Ishikawa (cell line): Measurements from ENCODE around the gene STEAP3.
A peak's percentile ranks its signal among the peaks of the same experiment; 100 is the strongest.

Source experiments
- CEBPB ChIP-seq: IDR thresholded peaks from 2 replicates; pipeline ENCODE4 v1.6.1; 2012
- CREB1 ChIP-seq: IDR thresholded peaks from 2 replicates; pipeline ENCODE4 v1.6.1; 2012; ENCODE audit warnings: low read depth
- EGR1 ChIP-seq: IDR thresholded peaks from 2 replicates; pipeline ENCODE4 v1.6.1; 2012
- EP300 ChIP-seq: IDR thresholded peaks from 2 replicates; pipeline ENCODE4 v1.6.1; 2012; ENCODE audit warnings: borderline replicate concordance
- FOXM1 ChIP-seq: IDR thresholded peaks from 2 replicates; pipeline ENCODE4 v1.6.1; 2012; ENCODE audit warnings: low read depth, borderline replicate concordance
- MAX ChIP-seq: IDR thresholded peaks from 2 replicates; pipeline ENCODE4 v1.6.1; 2012
- NFIC ChIP-seq: IDR thresholded peaks from 2 replicates; pipeline ENCODE4 v1.6.1; 2012
- RAD21 ChIP-seq: IDR thresholded peaks from 2 replicates; pipeline ENCODE4 v1.6.1; 2012; ENCODE audit warnings: low read depth
- REST ChIP-seq: IDR thresholded peaks from 2 replicates; pipeline ENCODE4 v1.6.1; 2012; ENCODE audit warnings: low read depth, mild to moderate bottlenecking
- TAF1 ChIP-seq: IDR thresholded peaks from 2 replicates; pipeline ENCODE4 v1.6.1; 2012; ENCODE audit warnings: low read depth, mild to moderate bottlenecking
- TCF12 ChIP-seq: IDR thresholded peaks from 2 replicates; pipeline ENCODE4 v1.6.1; 2012; ENCODE audit warnings: low read depth
- TEAD4 ChIP-seq: IDR thresholded peaks from 2 replicates; pipeline ENCODE4 v1.6.1; 2012
- YY1 ChIP-seq: IDR thresholded peaks from 2 replicates; pipeline ENCODE4 v1.6.1; 2012; ENCODE audit warnings: low read depth
- ZBTB7A ChIP-seq: IDR thresholded peaks from 2 replicates; pipeline ENCODE4 v1.6.1; 2012; ENCODE audit warnings: low read depth
- TF ChIP-seq, protein P1 (sequence below): IDR thresholded peaks from 2 replicates; pipeline ENCODE4 v1.6.1; 2012

STEAP3 gene

GRCh38 chr2:119289093-119289492 lies 65.5 kb downstream of the STEAP3 start:
- TF ChIP-seq NFIC (no peak), TAF1 (no peak), YY1 (no peak), EP300 (no peak), TCF12 (no peak), FOXM1 (no peak)

- TF ChIP-seq MAX, result no peak
- TF ChIP-seq CEBPB, result no peak
- TF ChIP-seq REST, result no peak
- TF ChIP-seq YY1, result no peak
- no peak for TF ChIP-seq FOXM1
- TF ChIP-seq ZBTB7A, result no peak
These were observed 66.0 kb downstream of the STEAP3 start for GRCh38 chr2:119289642-119290041.

GRCh38 chr2:119290859-119291587 lies 67.4 kb downstream of the STEAP3 start:
- TF ChIP-seq FOXM1 (no peak), TEAD4 (no peak), EGR1 (no peak), ZBTB7A (no peak), CEBPB (no peak), REST (no peak), RAD21 (peak; percentile 85)
- TF ChIP-seq, protein P1, sequence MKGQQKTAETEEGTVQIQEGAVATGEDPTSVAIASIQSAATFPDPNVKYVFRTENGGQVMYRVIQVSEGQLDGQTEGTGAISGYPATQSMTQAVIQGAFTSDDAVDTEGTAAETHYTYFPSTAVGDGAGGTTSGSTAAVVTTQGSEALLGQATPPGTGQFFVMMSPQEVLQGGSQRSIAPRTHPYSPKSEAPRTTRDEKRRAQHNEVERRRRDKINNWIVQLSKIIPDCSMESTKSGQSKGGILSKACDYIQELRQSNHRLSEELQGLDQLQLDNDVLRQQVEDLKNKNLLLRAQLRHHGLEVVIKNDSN, result no peak

DNA sequence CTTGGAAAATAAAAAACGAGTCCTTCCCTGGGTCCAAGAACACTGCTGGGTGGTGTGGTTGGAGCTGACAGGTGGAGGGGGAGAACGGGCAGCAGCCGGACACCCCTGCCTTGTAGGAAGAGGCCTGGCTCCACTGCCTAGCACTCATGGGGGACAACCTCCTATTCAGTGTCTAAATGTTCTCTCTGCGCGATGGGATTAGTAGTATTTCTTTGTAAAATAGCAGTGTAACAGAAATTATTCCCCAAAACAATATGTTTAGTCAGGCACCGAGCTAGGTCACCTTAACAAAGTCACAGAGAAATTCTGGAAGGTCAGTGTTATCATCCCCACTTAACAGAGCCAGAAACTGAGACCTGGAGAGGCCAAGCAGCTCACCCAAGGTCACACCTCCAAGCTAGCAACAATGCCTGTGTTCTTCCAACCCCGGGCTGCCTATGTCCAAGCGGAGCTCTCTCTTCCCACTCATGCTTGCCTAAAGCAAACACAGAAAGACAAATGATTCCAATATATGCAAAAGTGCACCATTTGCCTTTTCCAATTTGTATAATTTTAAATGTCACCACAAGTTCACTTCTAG lies 68.0 kb downstream of the STEAP3 start:
- TF ChIP-seq, protein P1, result no peak
- no peak for TF ChIP-seq EP300
- no peak for TF ChIP-seq TAF1
- no peak for TF ChIP-seq ZBTB7A
- no peak for TF ChIP-seq TCF12
- no peak for TF ChIP-seq NFIC

- TF ChIP-seq TEAD4 (no peak), TCF12 (no peak), FOXM1 (no peak), EP300 (no peak), ZBTB7A (no peak), REST (no peak), NFIC (no peak), TAF1 (no peak), EGR1 (no peak), YY1 (no peak), MAX (no peak), CREB1 (no peak), RAD21 (no peak), CEBPB (no peak)
- TF ChIP-seq, protein P1, result no peak
These were observed 68.6 kb downstream of the STEAP3 start for GRCh38 chr2:119292226-119292625.
